Bone marrow (tissue), 2 donors: ENCODE data around the gene PGS1.
A peak's percentile ranks its signal among the peaks of the same experiment; 100 is the strongest.

Experiments used
- DNase-seq, 2 donors: peaks; one replicate each; lab custom pipeline; 2025; lab: John Stamatoyannopoulos, UW

Gene PGS1

GRCh38 chr17:78427140-78427539, 48.7 kb downstream of the PGS1 start:
- DNase-seq: no peak

- no peak for DNase-seq
Measured at GRCh38 chr17:78428025-78428575, 49.7 kb downstream of the PGS1 start.

GRCh38 chr17:78428836-78429617, 50.6 kb downstream of the PGS1 start:
- DNase-seq: no peak

GRCh38 chr17:78429618-78429995, 51.2 kb downstream of the PGS1 start:
- no peak for DNase-seq

GRCh38 chr17:78430892-78431691, 52.6 kb downstream of the PGS1 start:
- no peak for DNase-seq

- DNase-seq: no peak
Measured at GRCh38 chr17:78431692-78431958, 53.2 kb downstream of the PGS1 start.

GRCh38 chr17:78432226-78433012, 54.0 kb downstream of the PGS1 start:
- DNase-seq: no peak

- DNase-seq: no peak
Measured at GRCh38 chr17:78433013-78433727, 54.7 kb downstream of the PGS1 start.

GRCh38 chr17:78433780-78434335, 55.4 kb downstream of the PGS1 start:
- no peak for DNase-seq

- no peak for DNase-seq
Measured at GRCh38 chr17:78434455-78435329, 56.2 kb downstream of the PGS1 start.

- no peak for DNase-seq
Measured at GRCh38 chr17:78435330-78436005, 57.0 kb downstream of the PGS1 start.

GRCh38 chr17:78437508-78438169, 59.2 kb downstream of the PGS1 start:
- no peak for DNase-seq

- DNase-seq: no peak
Measured at GRCh38 chr17:78438271-78438691, 59.8 kb downstream of the PGS1 start.

GRCh38 chr17:78438694-78439325, 60.4 kb downstream of the PGS1 start:
- no peak for DNase-seq

GRCh38 chr17:78441271-78441971, 63.0 kb downstream of the PGS1 start:
- DNase-seq: no peak

GRCh38 chr17:78442648-78443218, 64.3 kb downstream of the PGS1 start:
- DNase-seq: peak in 1 of 2 donors; percentile 70

- DNase-seq: no peak
Measured at GRCh38 chr17:78444392-78444791, 65.9 kb downstream of the PGS1 start.

GRCh38 chr17:78446833-78447232, 68.4 kb downstream of the PGS1 start:
- no peak for DNase-seq
